ENCODE data around the gene ANKRD6.

DNA sequence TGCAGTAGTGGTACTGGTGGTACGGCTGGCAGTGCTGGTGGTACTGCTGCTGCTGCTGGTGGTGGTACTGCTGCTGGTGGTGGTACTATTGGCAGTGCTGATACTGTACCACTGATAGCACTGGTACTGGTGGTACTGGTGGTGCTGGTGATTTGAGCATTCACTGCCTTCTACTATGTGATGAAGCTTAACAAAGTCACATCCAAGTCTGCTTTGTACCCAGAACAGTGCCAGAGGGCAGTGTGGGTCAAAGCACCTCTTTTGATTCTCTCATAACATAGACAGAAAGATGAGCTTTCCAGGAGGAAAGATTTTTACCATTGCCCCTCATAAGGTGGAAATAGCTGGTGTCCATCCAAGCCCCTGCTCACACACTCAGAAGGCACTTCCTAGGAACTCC is 48.7 kb downstream of the ANKRD6 start:
- TF ChIP-seq, protein P1, sequence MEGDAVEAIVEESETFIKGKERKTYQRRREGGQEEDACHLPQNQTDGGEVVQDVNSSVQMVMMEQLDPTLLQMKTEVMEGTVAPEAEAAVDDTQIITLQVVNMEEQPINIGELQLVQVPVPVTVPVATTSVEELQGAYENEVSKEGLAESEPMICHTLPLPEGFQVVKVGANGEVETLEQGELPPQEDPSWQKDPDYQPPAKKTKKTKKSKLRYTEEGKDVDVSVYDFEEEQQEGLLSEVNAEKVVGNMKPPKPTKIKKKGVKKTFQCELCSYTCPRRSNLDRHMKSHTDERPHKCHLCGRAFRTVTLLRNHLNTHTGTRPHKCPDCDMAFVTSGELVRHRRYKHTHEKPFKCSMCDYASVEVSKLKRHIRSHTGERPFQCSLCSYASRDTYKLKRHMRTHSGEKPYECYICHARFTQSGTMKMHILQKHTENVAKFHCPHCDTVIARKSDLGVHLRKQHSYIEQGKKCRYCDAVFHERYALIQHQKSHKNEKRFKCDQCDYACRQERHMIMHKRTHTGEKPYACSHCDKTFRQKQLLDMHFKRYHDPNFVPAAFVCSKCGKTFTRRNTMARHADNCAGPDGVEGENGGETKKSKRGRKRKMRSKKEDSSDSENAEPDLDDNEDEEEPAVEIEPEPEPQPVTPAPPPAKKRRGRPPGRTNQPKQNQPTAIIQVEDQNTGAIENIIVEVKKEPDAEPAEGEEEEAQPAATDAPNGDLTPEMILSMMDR (IDR thresholded peaks at IDR 0.05; ENCODE audit: insufficient read depth, low read depth, low read length): no peak
- no peak for TF ChIP-seq EZH2 (IDR thresholded peaks at IDR 0.05; ENCODE audit: insufficient read depth, low read length)

All from astrocyte (in vitro differentiated cells and primary cell).